HepG2 (cell line): ENCODE data around the gene GLRA1. TPM values are rescaled to one million over a fixed set of nuclear protein-coding genes. Genes with fewer than 3 reads are reported as not detected.
A peak's percentile ranks its signal among the peaks of the same experiment; 100 is the strongest.

ENCODE experiments used
- CREB1 ChIP-seq, 2 experiments: fragments of 450-650 bp in 1 of 2; IDR thresholded peaks; 2 replicates each; pipeline ENCODE4 v1.6.1; 2016 to 2017; ENCODE audit warnings: control low read depth in 1 of 2, mild to moderate bottlenecking in 1 of 2, missing compliant biosample characterization in 1 of 2, missing genetic modification characterization in 1 of 2
- FOSL2 ChIP-seq: sonication (generic); formaldehyde crosslinking; IDR thresholded peaks from 2 replicates; pipeline ENCODE4 v1.4.0; 2020; ENCODE audit warnings: missing genetic modification reagents
- FOXJ3 ChIP-seq: sonication (generic); formaldehyde crosslinking; IDR thresholded peaks from 2 replicates; pipeline ENCODE4 v1.4.0; 2020; ENCODE audit warnings: missing genetic modification reagents, mild to moderate bottlenecking, borderline replicate concordance
- HNRNPL ChIP-seq: fragments of 200-400 bp; formaldehyde crosslinking; IDR thresholded peaks from 2 replicates; pipeline ENCODE4 v1.6.1; 2017; ENCODE audit warnings: mild to moderate bottlenecking, low read depth, low read length
- JUN ChIP-seq: sonication (generic); formaldehyde crosslinking; IDR thresholded peaks from 2 replicates; pipeline ENCODE4 v1.4.0; 2020; ENCODE audit warnings: mild to moderate bottlenecking, missing genetic modification reagents
- KDM5B ChIP-seq: sonication (generic); formaldehyde crosslinking; IDR thresholded peaks from 2 replicates; pipeline ENCODE4 v1.4.0; 2020; ENCODE audit warnings: missing genetic modification reagents, mild to moderate bottlenecking, borderline replicate concordance
- MAFK ChIP-seq, 2 experiments: IDR thresholded peaks in 1 of 2; conservative IDR thresholded peaks in 1 of 2; 2 replicates each; pipeline ENCODE4 v1.6.1; 2011; ENCODE audit warnings: improper control_type of control experiment in 2 of 2, low read length in 2 of 2
- MLLT10 ChIP-seq: sonication (generic); formaldehyde crosslinking; IDR thresholded peaks from 2 replicates; pipeline ENCODE4 v1.4.0; 2020; ENCODE audit warnings: missing genetic modification reagents
- MZF1 ChIP-seq: sonication (generic); formaldehyde crosslinking; IDR thresholded peaks from 2 replicates; pipeline ENCODE4 v1.8.1; 2023; ENCODE audit warnings: mild to moderate bottlenecking, missing genetic modification reagents, borderline replicate concordance
- RXRB ChIP-seq: IDR thresholded peaks from 2 replicates; pipeline ENCODE4 v1.6.1; 2016; ENCODE audit warnings: borderline replicate concordance, missing genetic modification reagents, missing compliant biosample characterization
- ZC3H4 ChIP-seq: sonication (generic); formaldehyde crosslinking; IDR thresholded peaks from 2 replicates; pipeline ENCODE4 v1.4.0; 2020; ENCODE audit warnings: missing genetic modification reagents, borderline replicate concordance
- ZNF121 ChIP-seq: sonication (generic); formaldehyde crosslinking; IDR thresholded peaks from 2 replicates; pipeline ENCODE4 v1.5.0; 2020; ENCODE audit warnings: mild to moderate bottlenecking, missing genetic modification reagents
- ZNF224 ChIP-seq: sonication (generic); formaldehyde crosslinking; IDR thresholded peaks from 2 replicates; pipeline ENCODE4 v1.5.0; 2020; ENCODE audit warnings: mild to moderate bottlenecking, missing genetic modification reagents
- ZNF772 ChIP-seq: sonication (generic); formaldehyde crosslinking; IDR thresholded peaks from 2 replicates; pipeline ENCODE4 v1.5.0; 2020; ENCODE audit warnings: mild to moderate bottlenecking, missing genetic modification reagents
- ZNF776 ChIP-seq: sonication (generic); formaldehyde crosslinking; IDR thresholded peaks from 2 replicates; pipeline ENCODE4 v1.4.0; 2020; ENCODE audit warnings: mild to moderate bottlenecking, missing genetic modification reagents
- polyA plus RNA-seq, 8 experiments: library from polyadenylated mRNA; depleted of rRNA in 3 of 8; stranded (reverse) in 7 of 8; unstranded in 1 of 8; fragments of >200 nt; fragmentation: Illumina TruSeq in 4 of 8; extraction: Trizol in 4 of 8; gene quantifications; 2 replicates each; pipeline versions ENCODE4 v1.2.1 to v1.2.3, GENCODE V29; 2011 to 2016; ENCODE audit warnings: low read depth in 4 of 8, missing spikeins in 1 of 8, mixed read lengths in 1 of 8; ENCODE audit not compliant: insufficient read depth in 1 of 8
- total RNA-seq, 5 experiments: library from RNA; depleted of rRNA; stranded (reverse); fragments of >200 nt; fragmentation: Illumina TruSeq; extraction: Trizol; gene quantifications; 2 replicates each; pipeline ENCODE4 v1.2.3, GENCODE V29; 2016; ENCODE audit warnings: low read depth in 1 of 5
- TF ChIP-seq, protein P1 (sequence below), 2 experiments: fragments of 450-650 bp in 1 of 2; sonication (generic) in 1 of 2; formaldehyde crosslinking; IDR thresholded peaks; 2 replicates each; pipeline versions ENCODE4 v1.5.0 to v1.8.0; 2020 to 2022; ENCODE audit warnings: mild to moderate bottlenecking in 1 of 2, missing genetic modification reagents in 1 of 2
- TF ChIP-seq, protein P2 (sequence below): sonication (generic); formaldehyde crosslinking; IDR thresholded peaks from 2 replicates; pipeline ENCODE4 v1.4.0; 2020; ENCODE audit warnings: low read depth, mild to moderate bottlenecking, missing genetic modification reagents
- TF ChIP-seq, protein P3 (sequence below): sonication (generic); formaldehyde crosslinking; conservative IDR thresholded peaks from 2 replicates; pipeline ENCODE4 v1.4.0; 2020; ENCODE audit warnings: missing genetic modification reagents
- TF ChIP-seq, protein P4 (sequence below): sonication (generic); formaldehyde crosslinking; IDR thresholded peaks from 2 replicates; pipeline ENCODE4 v1.4.0; 2020; ENCODE audit warnings: mild to moderate bottlenecking, missing genetic modification reagents, borderline replicate concordance
- TF ChIP-seq, protein P5 (sequence below): sonication (generic); formaldehyde crosslinking; IDR thresholded peaks from 2 replicates; pipeline ENCODE4 v1.9.0; 2022; ENCODE audit warnings: low read depth, missing genetic modification reagents

The GLRA1 gene
- total and polyA plus RNA-seq, 2 of the 13 experiments (the other 11 are each of a cell fraction or from before 2014, with no cell fraction given) = not detected

DNA sequence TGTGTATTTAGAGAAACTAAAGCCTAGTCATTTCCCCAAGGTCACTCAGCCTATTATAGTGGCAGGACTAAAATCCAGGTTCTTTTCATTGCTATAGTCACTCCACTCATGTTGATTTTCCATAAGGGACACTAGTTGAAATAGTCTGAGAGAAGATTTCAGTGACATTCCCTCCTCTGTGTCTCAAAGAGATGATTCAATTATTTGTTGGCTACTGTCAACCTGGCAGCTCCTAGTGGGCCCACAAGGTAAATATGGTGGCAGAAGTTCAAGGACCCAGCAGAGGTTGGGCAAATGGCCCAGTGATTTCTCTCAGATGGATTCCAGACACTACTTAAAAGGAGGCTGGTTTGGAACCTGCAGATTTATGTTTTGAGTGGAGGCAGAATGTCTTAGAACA is 104.8 kb downstream of the GLRA1 start (continued):
- TF ChIP-seq ZNF224 (CRISPR knock-in tag) (no peak), ZC3H4 (CRISPR knock-in tag) (no peak), JUN (CRISPR knock-in tag) (0 out of 2 replicates have a peak, but pooled peaks have one; percentile 40), ZNF776 (CRISPR knock-in tag) (no peak), MLLT10 (CRISPR knock-in tag) (no peak), KDM5B (CRISPR knock-in tag) (no peak), FOXJ3 (CRISPR knock-in tag) (peak; percentile 88; the same call in 1 of the 2 replicates), MAFK (conservative IDR thresholded peaks at IDR 0.05 in 1 of 2, IDR thresholded peaks at IDR 0.05 in 1 of 2; ENCODE audit: low read length in 2 of 2) (no peak), MZF1 (CRISPR knock-in tag) (no peak), FOSL2 (CRISPR knock-in tag) (peak; percentile 89), RXRB (peak; percentile 87), HNRNPL (no peak), ZNF121 (CRISPR knock-in tag) (no peak), CREB1 (IDR thresholded peaks at IDR 0.05) (no peak), CREB1 (CRISPR knock-in tag; IDR thresholded peaks at IDR 0.05) (peak; percentile 50), ZNF772 (no peak)
- TF ChIP-seq, protein P1, sequence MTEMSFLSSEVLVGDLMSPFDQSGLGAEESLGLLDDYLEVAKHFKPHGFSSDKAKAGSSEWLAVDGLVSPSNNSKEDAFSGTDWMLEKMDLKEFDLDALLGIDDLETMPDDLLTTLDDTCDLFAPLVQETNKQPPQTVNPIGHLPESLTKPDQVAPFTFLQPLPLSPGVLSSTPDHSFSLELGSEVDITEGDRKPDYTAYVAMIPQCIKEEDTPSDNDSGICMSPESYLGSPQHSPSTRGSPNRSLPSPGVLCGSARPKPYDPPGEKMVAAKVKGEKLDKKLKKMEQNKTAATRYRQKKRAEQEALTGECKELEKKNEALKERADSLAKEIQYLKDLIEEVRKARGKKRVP (CRISPR knock-in tag; IDR thresholded peaks at IDR 0.05) = peak in 1 of 2 experiments; percentile 24; a peak in 1 of 4 replicates
- TF ChIP-seq, protein P2, sequence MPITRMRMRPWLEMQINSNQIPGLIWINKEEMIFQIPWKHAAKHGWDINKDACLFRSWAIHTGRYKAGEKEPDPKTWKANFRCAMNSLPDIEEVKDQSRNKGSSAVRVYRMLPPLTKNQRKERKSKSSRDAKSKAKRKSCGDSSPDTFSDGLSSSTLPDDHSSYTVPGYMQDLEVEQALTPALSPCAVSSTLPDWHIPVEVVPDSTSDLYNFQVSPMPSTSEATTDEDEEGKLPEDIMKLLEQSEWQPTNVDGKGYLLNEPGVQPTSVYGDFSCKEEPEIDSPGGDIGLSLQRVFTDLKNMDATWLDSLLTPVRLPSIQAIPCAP (CRISPR knock-in tag) = no peak
- TF ChIP-seq, protein P3, sequence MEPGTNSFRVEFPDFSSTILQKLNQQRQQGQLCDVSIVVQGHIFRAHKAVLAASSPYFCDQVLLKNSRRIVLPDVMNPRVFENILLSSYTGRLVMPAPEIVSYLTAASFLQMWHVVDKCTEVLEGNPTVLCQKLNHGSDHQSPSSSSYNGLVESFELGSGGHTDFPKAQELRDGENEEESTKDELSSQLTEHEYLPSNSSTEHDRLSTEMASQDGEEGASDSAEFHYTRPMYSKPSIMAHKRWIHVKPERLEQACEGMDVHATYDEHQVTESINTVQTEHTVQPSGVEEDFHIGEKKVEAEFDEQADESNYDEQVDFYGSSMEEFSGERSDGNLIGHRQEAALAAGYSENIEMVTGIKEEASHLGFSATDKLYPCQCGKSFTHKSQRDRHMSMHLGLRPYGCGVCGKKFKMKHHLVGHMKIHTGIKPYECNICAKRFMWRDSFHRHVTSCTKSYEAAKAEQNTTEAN = peak; percentile 70; the same call in 1 of the 2 replicates
- TF ChIP-seq, protein P4, sequence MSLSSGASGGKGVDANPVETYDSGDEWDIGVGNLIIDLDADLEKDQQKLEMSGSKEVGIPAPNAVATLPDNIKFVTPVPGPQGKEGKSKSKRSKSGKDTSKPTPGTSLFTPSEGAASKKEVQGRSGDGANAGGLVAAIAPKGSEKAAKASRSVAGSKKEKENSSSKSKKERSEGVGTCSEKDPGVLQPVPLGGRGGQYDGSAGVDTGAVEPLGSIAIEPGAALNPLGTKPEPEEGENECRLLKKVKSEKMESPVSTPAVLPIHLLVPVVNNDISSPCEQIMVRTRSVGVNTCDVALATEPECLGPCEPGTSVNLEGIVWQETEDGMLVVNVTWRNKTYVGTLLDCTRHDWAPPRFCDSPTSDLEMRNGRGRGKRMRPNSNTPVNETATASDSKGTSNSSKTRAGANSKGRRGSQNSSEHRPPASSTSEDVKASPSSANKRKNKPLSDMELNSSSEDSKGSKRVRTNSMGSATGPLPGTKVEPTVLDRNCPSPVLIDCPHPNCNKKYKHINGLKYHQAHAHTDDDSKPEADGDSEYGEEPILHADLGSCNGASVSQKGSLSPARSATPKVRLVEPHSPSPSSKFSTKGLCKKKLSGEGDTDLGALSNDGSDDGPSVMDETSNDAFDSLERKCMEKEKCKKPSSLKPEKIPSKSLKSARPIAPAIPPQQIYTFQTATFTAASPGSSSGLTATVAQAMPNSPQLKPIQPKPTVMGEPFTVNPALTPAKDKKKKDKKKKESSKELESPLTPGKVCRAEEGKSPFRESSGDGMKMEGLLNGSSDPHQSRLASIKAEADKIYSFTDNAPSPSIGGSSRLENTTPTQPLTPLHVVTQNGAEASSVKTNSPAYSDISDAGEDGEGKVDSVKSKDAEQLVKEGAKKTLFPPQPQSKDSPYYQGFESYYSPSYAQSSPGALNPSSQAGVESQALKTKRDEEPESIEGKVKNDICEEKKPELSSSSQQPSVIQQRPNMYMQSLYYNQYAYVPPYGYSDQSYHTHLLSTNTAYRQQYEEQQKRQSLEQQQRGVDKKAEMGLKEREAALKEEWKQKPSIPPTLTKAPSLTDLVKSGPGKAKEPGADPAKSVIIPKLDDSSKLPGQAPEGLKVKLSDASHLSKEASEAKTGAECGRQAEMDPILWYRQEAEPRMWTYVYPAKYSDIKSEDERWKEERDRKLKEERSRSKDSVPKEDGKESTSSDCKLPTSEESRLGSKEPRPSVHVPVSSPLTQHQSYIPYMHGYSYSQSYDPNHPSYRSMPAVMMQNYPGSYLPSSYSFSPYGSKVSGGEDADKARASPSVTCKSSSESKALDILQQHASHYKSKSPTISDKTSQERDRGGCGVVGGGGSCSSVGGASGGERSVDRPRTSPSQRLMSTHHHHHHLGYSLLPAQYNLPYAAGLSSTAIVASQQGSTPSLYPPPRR (CRISPR knock-in tag) = peak; percentile 86
- TF ChIP-seq, protein P5, sequence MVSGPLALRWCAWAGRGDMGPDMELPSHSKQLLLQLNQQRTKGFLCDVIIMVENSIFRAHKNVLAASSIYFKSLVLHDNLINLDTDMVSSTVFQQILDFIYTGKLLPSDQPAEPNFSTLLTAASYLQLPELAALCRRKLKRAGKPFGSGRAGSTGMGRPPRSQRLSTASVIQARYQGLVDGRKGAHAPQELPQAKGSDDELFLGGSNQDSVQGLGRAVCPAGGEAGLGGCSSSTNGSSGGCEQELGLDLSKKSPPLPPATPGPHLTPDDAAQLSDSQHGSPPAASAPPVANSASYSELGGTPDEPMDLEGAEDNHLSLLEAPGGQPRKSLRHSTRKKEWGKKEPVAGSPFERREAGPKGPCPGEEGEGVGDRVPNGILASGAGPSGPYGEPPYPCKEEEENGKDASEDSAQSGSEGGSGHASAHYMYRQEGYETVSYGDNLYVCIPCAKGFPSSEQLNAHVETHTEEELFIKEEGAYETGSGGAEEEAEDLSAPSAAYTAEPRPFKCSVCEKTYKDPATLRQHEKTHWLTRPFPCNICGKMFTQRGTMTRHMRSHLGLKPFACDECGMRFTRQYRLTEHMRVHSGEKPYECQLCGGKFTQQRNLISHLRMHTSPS (CRISPR knock-in tag) = peak; percentile 68; the same call in 1 of the 2 replicates
